HG03565 (cell line): ENCODE results near the gene APOH.
"Not testable (repeated sequence)": the region's sequence is repeated elsewhere in the genome, so short reads cannot be mapped to it uniquely, and the experiment has no call there.

ENCODE experiments used
- ATAC-seq: cut with Tn5 transposase; IDR thresholded peaks from one replicate; pipeline ENCODE4 v1.9.1; 2021; ENCODE audit warnings: mild to moderate bottlenecking, moderate library complexity; ENCODE audit not compliant: unreplicated experiment

Gene APOH, protein sequence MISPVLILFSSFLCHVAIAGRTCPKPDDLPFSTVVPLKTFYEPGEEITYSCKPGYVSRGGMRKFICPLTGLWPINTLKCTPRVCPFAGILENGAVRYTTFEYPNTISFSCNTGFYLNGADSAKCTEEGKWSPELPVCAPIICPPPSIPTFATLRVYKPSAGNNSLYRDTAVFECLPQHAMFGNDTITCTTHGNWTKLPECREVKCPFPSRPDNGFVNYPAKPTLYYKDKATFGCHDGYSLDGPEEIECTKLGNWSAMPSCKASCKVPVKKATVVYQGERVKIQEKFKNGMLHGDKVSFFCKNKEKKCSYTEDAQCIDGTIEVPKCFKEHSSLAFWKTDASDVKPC

DNA sequence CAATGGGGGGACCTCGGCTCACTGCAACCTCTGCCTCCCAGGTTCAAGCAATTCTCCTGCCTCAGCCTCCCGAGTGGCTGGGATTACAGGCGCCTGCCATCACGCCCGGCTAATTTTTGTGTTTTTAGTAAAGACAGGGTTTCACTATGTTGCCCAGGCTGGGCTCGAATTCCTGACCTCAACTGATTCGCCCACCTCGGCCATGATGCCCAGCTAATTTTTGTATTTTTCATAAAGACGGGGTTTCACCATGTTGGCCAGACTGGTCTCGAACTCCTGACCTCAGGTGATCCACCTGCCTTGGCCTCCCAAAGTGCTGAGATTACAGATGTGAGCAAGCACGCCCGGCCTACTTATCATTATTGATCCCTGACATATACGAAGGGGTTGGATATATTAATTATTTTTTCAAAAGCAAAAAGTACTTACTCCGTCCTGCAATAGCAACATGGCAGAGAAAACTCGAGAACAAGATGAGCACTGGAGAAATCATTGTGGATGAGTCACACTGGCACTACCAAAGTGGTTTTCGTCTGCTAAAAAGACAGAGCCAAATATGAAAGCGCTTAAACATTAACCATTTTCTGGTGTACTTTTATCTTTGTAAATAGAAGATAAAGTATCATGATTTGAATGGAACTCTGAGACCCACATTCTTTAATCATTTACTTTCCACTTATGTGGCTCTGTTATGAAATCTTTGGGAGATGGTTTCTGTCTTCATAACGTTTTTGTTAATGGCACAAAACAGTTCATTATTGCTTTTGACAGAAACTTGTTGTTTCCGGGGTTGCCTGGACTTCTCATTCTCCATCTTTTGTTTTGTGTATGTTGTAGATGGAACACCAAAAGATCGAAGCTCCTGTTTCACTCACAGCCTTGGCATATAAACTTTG lies at the start of gene APOH:
Gene APOH, minus strand, starts transcription at position 529 of the 896 bp plus-strand sequence. Its CDS starts 36 bp downstream, at position 493.
- no peak for ATAC-seq

- ATAC-seq: no peak
These were observed 48.0 kb upstream of the APOH start for GRCh38 chr17:66277191-66277590.

GRCh38 chr17:66276328-66276937 lies 47.2 kb upstream of the APOH start:
- ATAC-seq: no peak

DNA sequence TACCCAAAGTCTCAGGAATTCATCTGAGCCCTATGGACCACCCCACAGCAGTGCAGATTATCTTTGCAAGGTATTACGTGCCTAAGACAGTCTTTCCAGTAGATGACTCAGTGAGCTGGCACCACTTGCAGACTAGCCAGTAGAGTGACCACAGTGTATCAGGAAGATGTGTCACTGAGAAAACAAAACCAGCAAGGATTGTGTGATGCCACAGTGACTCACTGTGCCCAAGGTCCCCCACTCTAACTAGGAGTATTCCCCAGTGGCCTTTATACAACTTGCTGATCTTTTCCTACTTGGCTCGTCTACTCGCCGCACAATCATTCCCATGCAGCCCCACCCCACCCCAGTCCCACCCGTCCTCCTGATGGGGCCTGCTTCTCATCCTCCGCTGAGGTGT lies 46.4 kb upstream of the APOH start:
- no peak for ATAC-seq

DNA sequence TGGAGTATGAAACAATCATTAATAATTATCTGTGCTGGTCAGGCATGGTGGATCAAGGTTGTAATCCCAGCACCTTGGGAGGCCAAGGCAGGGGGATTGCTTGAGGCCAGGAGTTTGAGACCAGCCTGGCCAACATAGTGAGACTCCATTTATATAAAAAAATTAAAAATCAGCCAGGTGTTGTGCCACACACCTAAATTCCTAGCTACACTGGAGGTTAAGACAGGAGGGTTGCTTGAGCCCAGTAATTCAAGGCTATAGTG lies 44.3 kb upstream of the APOH start:
- no peak for ATAC-seq

- ATAC-seq: no peak
These were observed 43.8 kb upstream of the APOH start for GRCh38 chr17:66272811-66273585.

GRCh38 chr17:66271512-66271911 lies 42.3 kb upstream of the APOH start:
- no peak for ATAC-seq

DNA sequence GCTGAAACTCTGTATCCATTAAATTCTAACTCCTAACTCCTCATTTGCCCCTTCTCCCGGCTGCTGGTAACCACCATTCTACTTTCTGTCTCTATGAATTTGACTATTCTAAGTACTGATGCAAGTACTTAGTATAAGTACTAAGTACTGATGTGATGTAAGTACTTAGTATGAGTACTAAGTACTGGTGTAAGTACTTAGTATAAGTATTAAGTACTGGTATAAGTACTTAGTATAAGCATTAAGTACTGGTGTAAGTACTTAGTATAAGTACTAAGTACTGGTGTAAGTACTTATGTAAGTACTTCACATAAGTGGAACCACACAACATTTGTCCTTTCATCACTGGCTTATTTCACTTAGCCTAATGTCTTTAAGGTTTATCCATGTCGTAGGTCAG lies 40.9 kb upstream of the APOH start:
- ATAC-seq: no peak

DNA sequence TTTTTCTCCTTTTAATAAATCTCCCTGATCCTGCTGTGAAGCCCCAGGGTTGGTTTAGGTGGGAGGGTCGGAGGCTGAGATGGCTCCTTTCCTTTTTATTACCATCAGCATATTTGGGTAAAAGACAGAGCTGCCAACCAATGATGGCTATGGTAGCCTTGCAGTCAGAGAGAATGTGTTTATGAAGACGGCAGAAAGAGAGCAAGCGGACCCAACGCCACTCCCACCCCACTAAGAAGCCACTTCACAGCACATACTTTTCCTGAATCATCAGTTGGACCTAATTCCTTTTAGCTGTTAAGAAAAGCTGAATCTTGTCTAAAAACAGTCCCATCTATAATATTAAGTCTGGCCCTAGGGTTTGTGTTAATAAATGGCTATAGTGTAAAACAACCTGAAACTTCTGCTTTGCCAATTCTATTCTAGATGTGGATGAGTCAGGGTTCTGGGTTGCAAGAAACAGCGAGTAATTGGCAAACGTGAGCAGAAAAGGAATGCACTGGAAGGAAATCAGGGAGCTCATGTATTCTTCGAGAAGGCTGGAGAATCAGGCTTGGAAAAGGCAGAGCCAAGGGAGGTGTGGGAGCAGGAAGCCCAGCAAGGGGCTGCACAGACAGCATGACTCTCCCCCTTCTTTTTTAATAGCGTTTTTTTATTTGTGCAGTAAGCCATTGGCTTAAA lies 39.2 kb upstream of the APOH start:
- no peak for ATAC-seq

- no peak for ATAC-seq
These were observed 35.5 kb upstream of the APOH start for GRCh38 chr17:66264696-66265095.

DNA sequence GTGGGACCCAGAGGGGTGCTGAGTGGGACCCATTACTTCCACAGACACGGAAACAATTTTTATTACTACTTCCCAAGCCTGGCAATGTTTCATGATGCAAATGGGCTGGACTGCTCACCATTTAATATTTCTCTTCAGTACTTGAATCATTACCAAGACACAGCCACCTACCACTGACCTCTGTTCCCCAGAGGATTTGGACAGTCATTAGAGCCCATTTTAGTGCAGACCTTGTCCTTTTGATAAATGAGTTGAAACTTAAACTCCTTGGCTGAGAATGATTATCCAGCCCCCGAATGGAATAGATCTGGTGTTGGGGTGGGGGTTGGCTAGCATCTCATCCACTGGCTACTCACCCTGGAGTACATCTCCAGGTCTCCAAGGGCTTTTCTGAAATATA lies 33.6 kb upstream of the APOH start:
- ATAC-seq: no peak

DNA sequence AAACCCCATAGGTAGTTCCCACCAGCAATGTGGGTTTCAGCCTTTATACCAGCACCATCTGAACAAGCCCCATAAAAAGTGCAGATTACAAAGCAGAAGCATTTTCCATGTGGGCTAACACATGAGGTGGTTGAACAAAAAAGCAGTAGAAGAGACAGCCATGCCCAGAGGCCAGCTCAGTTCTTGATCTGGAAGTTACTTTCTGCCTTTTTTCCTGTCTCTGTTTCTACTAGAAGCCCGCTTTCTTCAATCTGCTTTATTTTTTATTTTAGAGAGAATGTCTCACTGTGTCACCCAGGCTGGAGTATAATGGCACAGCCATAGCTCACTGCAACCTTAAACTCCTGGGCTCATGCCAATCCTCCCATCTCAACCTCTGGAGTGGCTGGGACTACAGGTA lies 31.5 kb upstream of the APOH start:
- no peak for ATAC-seq

DNA sequence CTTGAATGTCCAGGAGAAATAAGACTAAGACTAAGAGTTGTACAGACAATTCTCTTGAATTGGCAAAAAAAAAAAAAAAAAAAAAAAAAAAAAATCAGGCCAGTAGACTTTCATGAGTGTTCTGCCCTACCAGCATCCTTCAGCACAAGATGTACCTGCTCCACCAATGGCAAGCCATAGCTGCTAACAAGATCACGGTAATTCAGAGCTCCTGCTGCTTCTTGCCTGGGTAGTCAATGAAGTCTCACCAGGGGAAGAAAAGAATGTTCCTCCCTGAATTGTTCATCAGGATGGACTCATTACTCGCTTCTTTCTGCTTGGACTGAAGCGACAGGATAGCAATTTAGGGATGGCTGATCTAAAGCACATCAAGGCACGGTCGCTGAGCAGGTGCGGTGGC lies 31.1 kb upstream of the APOH start:
- no peak for ATAC-seq

- ATAC-seq: no peak
These were observed 26.3 kb upstream of the APOH start for GRCh38 chr17:66255527-66255971.

DNA sequence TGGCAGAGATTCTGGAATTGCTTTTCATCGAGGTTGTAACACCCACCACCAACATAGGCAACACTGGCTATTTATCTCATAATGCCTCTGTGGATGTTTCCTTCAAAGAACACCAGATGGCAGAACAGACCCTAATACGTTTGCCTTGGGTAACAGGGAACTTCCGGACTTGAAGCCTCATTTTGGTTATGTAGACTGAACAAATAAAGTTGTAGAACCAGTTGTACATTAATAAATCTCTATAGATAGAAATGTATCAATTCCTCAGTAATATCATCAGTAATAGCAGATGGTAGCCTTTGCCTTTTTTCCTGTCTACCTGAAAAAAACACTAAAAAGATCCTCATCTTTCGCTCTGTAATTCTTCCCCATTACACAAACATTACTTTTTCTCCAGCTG lies 25.9 kb upstream of the APOH start:
- ATAC-seq: no peak

- not testable (repeated sequence) for ATAC-seq
These were observed 24.2 kb upstream of the APOH start for GRCh38 chr17:66253458-66253857.

DNA sequence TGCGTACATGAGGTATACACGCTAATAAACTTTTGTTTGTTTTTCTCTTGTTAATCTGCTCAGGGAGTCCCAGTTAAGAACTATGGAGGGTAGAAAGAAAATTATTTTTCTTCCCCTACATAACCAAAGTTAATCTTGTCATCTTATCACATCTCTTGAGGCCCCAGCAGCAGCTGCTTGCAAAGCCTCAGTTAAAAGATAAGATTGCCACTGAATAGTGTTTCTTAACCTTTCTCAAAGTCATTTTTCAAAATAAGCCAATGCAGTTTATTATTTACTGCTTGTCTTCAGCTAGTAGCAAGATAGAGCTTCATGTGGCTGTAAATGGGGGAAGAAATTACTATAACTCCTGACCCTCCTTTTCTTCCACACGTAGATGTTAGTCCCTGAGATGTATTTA lies 21.5 kb upstream of the APOH start:
- no peak for ATAC-seq

GRCh38 chr17:66248285-66248684 lies 19.1 kb upstream of the APOH start:
- no peak for ATAC-seq

GRCh38 chr17:66241839-66242238 lies 12.6 kb upstream of the APOH start:
- ATAC-seq: no peak

DNA sequence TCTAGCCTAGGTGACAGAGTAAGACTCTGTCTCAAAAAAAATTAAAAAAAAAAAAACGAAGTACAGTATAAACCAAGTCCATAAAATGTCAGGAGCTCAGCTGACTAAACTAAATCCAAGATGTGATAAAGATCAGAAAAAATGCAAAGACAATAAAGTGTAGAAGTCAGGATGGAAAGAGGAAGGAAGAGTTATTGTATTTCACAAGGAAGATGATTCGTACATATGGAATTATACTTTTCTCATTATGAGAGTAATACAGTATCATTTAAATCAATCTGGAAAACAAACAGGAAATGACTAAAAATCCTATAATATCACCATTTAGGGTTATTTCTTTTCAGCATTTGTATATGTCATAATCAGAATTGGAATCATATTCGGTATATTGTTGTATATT lies 11.4 kb upstream of the APOH start:
- no peak for ATAC-seq

GRCh38 chr17:66240013-66240412 lies 10.8 kb upstream of the APOH start:
- ATAC-seq: no peak
